RWPE1 (cell line): ENCODE results near the gene CDR2.

Experiments
- CTCF ChIA-PET: fragments of 350-600 bp; sonication (Branson Sonifier 250); formaldehyde crosslinking; extraction: SDS; loops from one replicate; lab custom pipeline; 2021; lab: Yijun Ruan, JAX
- POLR2A ChIA-PET: fragments of 400-600 bp; formaldehyde crosslinking; extraction: SDS; loops from one replicate; lab custom pipeline; 2020; ENCODE audit warnings: antibody characterized with exemption; ENCODE audit not compliant: low non-redundant PET; lab: Yijun Ruan, JAX
- DNase-seq: peaks from one replicate; pipeline ENCODE4 v3.0.0; 2012; ENCODE audit warnings: low spot score
- H3K27ac ChIP-seq: fragments of 450-650 bp; 2 replicates; pipeline ENCODE4 v1.5.1; 2017
- CTCF ChIP-seq: fragments of 450-650 bp; conservative IDR thresholded peaks from 2 replicates; pipeline ENCODE4 v1.5.1; 2017; ENCODE audit warnings: low read depth, mild to moderate bottlenecking

CDR2 gene

GRCh38 chr16:22328081-22328725 lies 46.2 kb downstream of the CDR2 start:
- no peak for DNase-seq
- TF ChIP-seq CTCF = no peak
- ChIA-PET CTCF (no interaction called here), POLR2A (no interaction called here)
- H3K27ac ChIP-seq = peak overlapping the region; percentile 25

GRCh38 chr16:22327446-22327775 lies 47.0 kb downstream of the CDR2 start:
- DNase-seq = no peak
- H3K27ac ChIP-seq = peak overlapping the region; percentile 1; the same call in 1 of the 2 replicates
- CTCF ChIA-PET = no interaction called here
- POLR2A ChIA-PET = no interaction called here
- no peak for TF ChIP-seq CTCF

GRCh38 chr16:22326771-22327445 lies 47.5 kb downstream of the CDR2 start:
- CTCF ChIA-PET = interaction anchor here (0.5 kb wide), 1 partner anchor 17 kb away, joined by 3 read pairs; no protein-coding TSS in a partner anchor
- no peak for TF ChIP-seq CTCF
- POLR2A ChIA-PET = no interaction called here
- DNase-seq = no peak
- H3K27ac ChIP-seq = peak overlapping the region; percentile 1; the same call in 1 of the 2 replicates

GRCh38 chr16:22326369-22326652 lies 48.1 kb downstream of the CDR2 start:
- DNase-seq = no peak
- ChIA-PET POLR2A (no interaction called here), CTCF (interaction anchor here (0.5 kb wide), 1 partner anchor 18 kb away, joined by 3 read pairs; no protein-coding TSS in a partner anchor)
- no peak overlapping the region for H3K27ac ChIP-seq
- TF ChIP-seq CTCF = no peak

GRCh38 chr16:22325598-22326368 lies 48.6 kb downstream of the CDR2 start:
- no peak overlapping the region for H3K27ac ChIP-seq
- TF ChIP-seq CTCF = no peak
- no peak for DNase-seq
- ChIA-PET CTCF (no interaction called here), POLR2A (no interaction called here)

- no peak for DNase-seq
- H3K27ac ChIP-seq = no peak overlapping the region
- no peak for TF ChIP-seq CTCF
- ChIA-PET CTCF (no interaction called here), POLR2A (no interaction called here)
Measured at GRCh38 chr16:22324787-22325597, 49.4 kb downstream of the CDR2 start.
